BJ (cell line): ENCODE results near the gene VIT. TPM values are rescaled to one million over a fixed set of nuclear protein-coding genes. Genes with fewer than 3 reads are reported as not detected.

ENCODE experiments used
- CTCF ChIA-PET: fragments of 350-600 bp; formaldehyde crosslinking; extraction: SDS; loops from one replicate; lab custom pipeline; 2021; ENCODE audit warnings: antibody characterized with exemption, inconsistent platforms; lab: Yijun Ruan, JAX
- POLR2A ChIA-PET: fragments of 300-600 bp; sonication (Branson Sonifier 250); formaldehyde crosslinking; extraction: SDS; loops from one replicate; lab custom pipeline; 2021; ENCODE audit warnings: antibody characterized with exemption; lab: Charles Lee
- DNase-seq: peaks from one replicate; pipeline ENCODE4 v3.0.0-alpha.2; 2011; ENCODE audit warnings: low read depth
- H3K27me3 ChIP-seq: 2 replicates; pipeline ENCODE4 v1.6.0; 2011; ENCODE audit warnings: low read length; ENCODE audit not compliant: control insufficient read depth, insufficient read depth
- H3K36me3 ChIP-seq: 2 replicates; pipeline ENCODE4 v1.5.1; 2011; ENCODE audit warnings: low read length; ENCODE audit not compliant: control insufficient read depth, insufficient read depth
- H3K4me3 ChIP-seq: 2 replicates; pipeline ENCODE4 v1.5.1; 2011; ENCODE audit warnings: low read depth, mild to moderate bottlenecking, control low read depth, low read length
- CTCF ChIP-seq: IDR thresholded peaks from 2 replicates; pipeline ENCODE4 v1.5.1; 2011; ENCODE audit warnings: low read depth, mild to moderate bottlenecking, control low read depth, inconsistent platforms, low read length, moderate library complexity; ENCODE audit not compliant: insufficient read depth
- polyA plus RNA-seq: library from polyadenylated mRNA; depleted of rRNA; stranded (reverse); fragments of >200 nt; gene quantifications from 2 replicates; pipeline ENCODE4 v1.2.3, GENCODE V29; 2011

The VIT gene
- polyA plus RNA-seq, 1 experiment: 41.1 TPM

GRCh38 chr2:36737131-36737750, 40.7 kb downstream of the VIT start:
- no peaks in the 10 kb centered on the region for H3K36me3 ChIP-seq
- no peak for TF ChIP-seq CTCF
- DNase-seq: no peak
- CTCF ChIA-PET: no interaction called here
- POLR2A ChIA-PET: no interaction called here
- no peaks in the 10 kb centered on the region for H3K27me3 ChIP-seq
- H3K4me3 ChIP-seq: no peak overlapping the region

GRCh38 chr2:36740061-36740460, 43.6 kb downstream of the VIT start:
- no peak overlapping the region for H3K4me3 ChIP-seq
- ChIA-PET CTCF (interaction anchor here (1.0 to 1.1 kb wide), 2 partner anchors 18 to 45 kb away, joined by 3 read pairs; no protein-coding TSS in a partner anchor), POLR2A (no interaction called here)
- TF ChIP-seq CTCF: no peak
- DNase-seq: no peak
- no peaks in the 10 kb centered on the region for H3K27me3 ChIP-seq
- no peaks in the 10 kb centered on the region for H3K36me3 ChIP-seq

GRCh38 chr2:36741188-36741837, 44.8 kb downstream of the VIT start:
- TF ChIP-seq CTCF: no peak
- DNase-seq: no peak
- Histone ChIP-seq H3K36me3 (no peaks in the 10 kb centered on the region), H3K4me3 (no peak overlapping the region), H3K27me3 (no peaks in the 10 kb centered on the region)
- ChIA-PET POLR2A (no interaction called here), CTCF (no interaction called here)

- ChIA-PET POLR2A (no interaction called here), CTCF (interaction anchor here (1.0 kb wide), 1 partner anchor 15 kb away, joined by 5 read pairs; no protein-coding TSS in a partner anchor)
- Histone ChIP-seq H3K4me3 (no peak overlapping the region), H3K27me3 (no peaks in the 10 kb centered on the region), H3K36me3 (no peaks in the 10 kb centered on the region)
- TF ChIP-seq CTCF: no peak
- no peak for DNase-seq
Observed at GRCh38 chr2:36743954-36744353, 47.4 kb downstream of the VIT start.

- no peaks in the 10 kb centered on the region; the same call in 1 of the 2 replicates for H3K36me3 ChIP-seq
- ChIA-PET POLR2A (no interaction called here), CTCF (interaction anchor here (1.1 kb wide), 1 partner anchor 14 kb away, joined by 3 read pairs; no protein-coding TSS in a partner anchor)
- no peak for TF ChIP-seq CTCF
- no peaks in the 10 kb centered on the region for H3K27me3 ChIP-seq
- no peak for DNase-seq
- H3K4me3 ChIP-seq: no peak overlapping the region
Observed at GRCh38 chr2:36748166-36748565, 51.7 kb downstream of the VIT start.
